ENCODE measurements around the gene AVP. TPM values are rescaled to one million over a fixed set of nuclear protein-coding genes. Genes with fewer than 3 reads are reported as not detected.

AVP gene
- total RNA-seq, 1 experiment from 2014 or later = not detected

DNA sequence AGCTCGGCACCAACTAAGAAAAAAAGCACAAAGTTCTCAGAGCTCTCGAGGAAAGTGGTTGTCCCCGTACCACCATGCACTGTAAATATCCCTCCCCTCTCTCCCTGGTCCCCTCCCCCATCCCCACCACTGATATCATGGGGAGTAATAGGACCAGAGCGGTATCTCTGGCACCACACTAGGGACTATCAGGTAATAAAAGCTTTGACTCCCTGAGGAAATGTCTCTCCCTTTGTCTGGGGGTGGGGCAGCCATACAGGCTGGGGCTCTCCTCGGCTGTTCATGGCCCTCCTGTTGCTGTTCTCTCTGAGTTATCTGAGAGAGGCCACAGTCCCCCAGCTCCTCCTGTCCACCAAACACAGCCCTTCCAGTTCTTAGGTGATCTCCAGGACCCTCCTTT is 46.1 kb downstream of the AVP start:
- Histone ChIP-seq H3K9me3 (ENCODE audit: control insufficient read depth, insufficient read depth, low read depth, low read length) (no peaks in the 10 kb centered on the region), H3K4me1 (ENCODE audit: control insufficient read depth, insufficient read depth, low read length) (peaks cover 3% of the 10 kb centered on the region; the same call in 1 of the 2 replicates), H3K36me3 (ENCODE audit: control insufficient read depth, insufficient read depth, low read length) (no peaks in the 10 kb centered on the region), H3K27me3 (ENCODE audit: control insufficient read depth, insufficient read depth, low read length) (no peaks in the 10 kb centered on the region), H3K4me3 (ENCODE audit: low read depth in 2 of 2, low read length in 2 of 2) (no peak overlapping the region), H3K27ac (ENCODE audit: low read length) (no peak overlapping the region)
- CTCF ChIA-PET = no interaction called here
- POLR2A ChIA-PET = interaction anchor here (1.0 kb wide), 1 partner anchor 15 kb away, joined by 6 read pairs; no protein-coding TSS in a partner anchor
- DNase-seq (ENCODE audit: low read depth, low spot score) (no peak), ATAC-seq (no peak)
- TF ChIP-seq POLR2AphosphoS5 (IDR thresholded peaks at IDR 0.05; ENCODE audit: low read depth, low read length) (no peak), SIN3A (IDR thresholded peaks at IDR 0.05; ENCODE audit: borderline replicate concordance, insufficient read depth, low read depth, low read length) (no peak), TCF7L2 (IDR thresholded peaks at IDR 0.05; ENCODE audit: low read depth, low read length) (no peak), CTCF (IDR thresholded peaks at IDR 0.05) (no peak)
- TF ChIP-seq, protein P1, sequence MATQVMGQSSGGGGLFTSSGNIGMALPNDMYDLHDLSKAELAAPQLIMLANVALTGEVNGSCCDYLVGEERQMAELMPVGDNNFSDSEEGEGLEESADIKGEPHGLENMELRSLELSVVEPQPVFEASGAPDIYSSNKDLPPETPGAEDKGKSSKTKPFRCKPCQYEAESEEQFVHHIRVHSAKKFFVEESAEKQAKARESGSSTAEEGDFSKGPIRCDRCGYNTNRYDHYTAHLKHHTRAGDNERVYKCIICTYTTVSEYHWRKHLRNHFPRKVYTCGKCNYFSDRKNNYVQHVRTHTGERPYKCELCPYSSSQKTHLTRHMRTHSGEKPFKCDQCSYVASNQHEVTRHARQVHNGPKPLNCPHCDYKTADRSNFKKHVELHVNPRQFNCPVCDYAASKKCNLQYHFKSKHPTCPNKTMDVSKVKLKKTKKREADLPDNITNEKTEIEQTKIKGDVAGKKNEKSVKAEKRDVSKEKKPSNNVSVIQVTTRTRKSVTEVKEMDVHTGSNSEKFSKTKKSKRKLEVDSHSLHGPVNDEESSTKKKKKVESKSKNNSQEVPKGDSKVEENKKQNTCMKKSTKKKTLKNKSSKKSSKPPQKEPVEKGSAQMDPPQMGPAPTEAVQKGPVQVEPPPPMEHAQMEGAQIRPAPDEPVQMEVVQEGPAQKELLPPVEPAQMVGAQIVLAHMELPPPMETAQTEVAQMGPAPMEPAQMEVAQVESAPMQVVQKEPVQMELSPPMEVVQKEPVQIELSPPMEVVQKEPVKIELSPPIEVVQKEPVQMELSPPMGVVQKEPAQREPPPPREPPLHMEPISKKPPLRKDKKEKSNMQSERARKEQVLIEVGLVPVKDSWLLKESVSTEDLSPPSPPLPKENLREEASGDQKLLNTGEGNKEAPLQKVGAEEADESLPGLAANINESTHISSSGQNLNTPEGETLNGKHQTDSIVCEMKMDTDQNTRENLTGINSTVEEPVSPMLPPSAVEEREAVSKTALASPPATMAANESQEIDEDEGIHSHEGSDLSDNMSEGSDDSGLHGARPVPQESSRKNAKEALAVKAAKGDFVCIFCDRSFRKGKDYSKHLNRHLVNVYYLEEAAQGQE (IDR thresholded peaks at IDR 0.05; ENCODE audit: insufficient read depth in 1 of 2, low read depth in 2 of 2, low read length in 1 of 2) = no peak
- intact Hi-C loops (cut with micrococcal nuclease; ENCODE audit: unreplicated experiment) = no loop called here
- in situ Hi-C loops (cut with HindIII; ENCODE audit: low pct_unique_long_range_greater_than_20kb, low sequenced_read_pairs) = no loop called here
- BruUV-seq (replicated peaks) = no TSS peak

- DNase-seq (ENCODE audit: low read depth, low spot score) = no peak
- Histone ChIP-seq H3K4me3 (ENCODE audit: low read depth in 2 of 2, low read length in 2 of 2) (no peak overlapping the region), H3K36me3 (ENCODE audit: control insufficient read depth, insufficient read depth, low read length) (no peaks in the 10 kb centered on the region), H3K4me1 (ENCODE audit: control insufficient read depth, insufficient read depth, low read length) (peaks cover 3% of the 10 kb centered on the region; the same call in 1 of the 2 replicates), H3K9me3 (ENCODE audit: control insufficient read depth, insufficient read depth, low read depth, low read length) (no peaks in the 10 kb centered on the region), H3K27ac (ENCODE audit: low read length) (no peak overlapping the region), H3K27me3 (ENCODE audit: control insufficient read depth, insufficient read depth, low read length) (no peaks in the 10 kb centered on the region)
- no peak for ATAC-seq
- POLR2A ChIA-PET = no interaction called here
- CTCF ChIA-PET = no interaction called here
- no TSS peak for BruUV-seq (replicated peaks)
- in situ Hi-C loops (cut with HindIII; ENCODE audit: low pct_unique_long_range_greater_than_20kb, low sequenced_read_pairs) (no loop called here), intact Hi-C loops (cut with micrococcal nuclease; ENCODE audit: unreplicated experiment) (no loop called here)
- TF ChIP-seq POLR2AphosphoS5 (IDR thresholded peaks at IDR 0.05; ENCODE audit: low read depth, low read length) (no peak), TCF7L2 (IDR thresholded peaks at IDR 0.05; ENCODE audit: low read depth, low read length) (no peak), CTCF (IDR thresholded peaks at IDR 0.05) (no peak), SIN3A (IDR thresholded peaks at IDR 0.05; ENCODE audit: borderline replicate concordance, insufficient read depth, low read depth, low read length) (no peak)
- TF ChIP-seq, protein P1 (IDR thresholded peaks at IDR 0.05; ENCODE audit: insufficient read depth in 1 of 2, low read depth in 2 of 2, low read length in 1 of 2) = no peak
Measured at GRCh38 chr20:3037654-3038053, 46.9 kb downstream of the AVP start.
